Prostate gland (tissue), 2 donors: ENCODE measurements around the gene UBE2U. TPM values are rescaled to one million over a fixed set of nuclear protein-coding genes. Genes with fewer than 3 reads are reported as not detected.

Experiments used
- DNase-seq: peaks from one replicate; pipeline ENCODE4 v3.0.0-alpha.2; 2019; ENCODE audit warnings: low spot score
- H3K27ac ChIP-seq, 2 donors: fragments of 200-600 bp; sonication (generic); 2 replicates each; pipeline ENCODE4 v1.5.1; 2017 to 2019
- H3K27me3 ChIP-seq: fragments of 200-600 bp; sonication (generic); replicated peaks from 2 replicates; pipeline ENCODE4 v1.5.1; 2019; ENCODE audit not compliant: insufficient read depth
- H3K36me3 ChIP-seq, 2 donors: fragments of 200-600 bp; sonication (generic); 1 replicate in 1 of 2; 2 replicates in 1 of 2; pipeline versions ENCODE4 v1.5.1 to v1.8.1; 2017 to 2019
- H3K4me1 ChIP-seq: fragments of 200-600 bp; sonication (generic); replicated peaks from 2 replicates; pipeline ENCODE4 v1.5.1; 2019
- H3K4me3 ChIP-seq, 2 donors: fragments of 200-600 bp; sonication (generic); 2 replicates each; pipeline ENCODE4 v1.5.1; 2017 to 2019
- H3K9me3 ChIP-seq: fragments of 200-600 bp; sonication (generic); 2 replicates; pipeline ENCODE4 v1.5.1; 2017
- CTCF ChIP-seq, 4 experiments: fragments of 200-600 bp in 2 of 4; fragments of 450-650 bp in 2 of 4; sonication (generic) in 2 of 4; IDR thresholded peaks; 1 replicate in 3 of 4; 2 replicates in 1 of 4; pipeline ENCODE4 v1.5.1; 2016 to 2019; ENCODE audit warnings: antibody characterized with exemption in 4 of 4, mild to moderate bottlenecking in 2 of 4, moderate library complexity in 2 of 4
- POLR2A ChIP-seq: fragments of 450-650 bp; IDR thresholded peaks from one replicate; pipeline ENCODE4 v1.6.1; 2016; ENCODE audit warnings: antibody characterized with exemption, mild to moderate bottlenecking
- POLR2AphosphoS5 ChIP-seq: sonication (generic); formaldehyde crosslinking; IDR thresholded peaks from one replicate; pipeline ENCODE4 v1.6.1; 2017; ENCODE audit warnings: antibody characterized with exemption
- WGBS: methylation state at CpG from one replicate; pipeline ENCODE4 v1.1.5; 2018; 5-methylcytosine and 5-hydroxymethylcytosine counted together
- intact Hi-C: fragments of 100-400 bp; cut with DNase I; formaldehyde crosslinking; loops from one replicate; pipeline ENCODE4 v1.14.2; 2022
- total RNA-seq, 2 donors: library from RNA; depleted of rRNA; stranded (reverse); fragments of >200 nt; gene quantifications; one replicate each; pipeline ENCODE4 v1.1.0, GENCODE V29; 2016

The UBE2U gene
- total RNA-seq, 2 donors from 2014 or later: 1.8 TPM; not detected in 1

- Histone ChIP-seq H3K4me1 (no peaks in the 10 kb centered on the region), H3K36me3 (no peaks in the 10 kb centered on the region), H3K27ac (no peak overlapping the region), H3K9me3 (no peaks in the 10 kb centered on the region), H3K27me3 (no peaks in the 10 kb centered on the region), H3K4me3 (no peak overlapping the region)
- 69% methylated on average over 8 of the region's 8 CpGs for WGBS
- no peak for DNase-seq
- intact Hi-C loops: no loop called here
- no peak for TF ChIP-seq POLR2A
- TF ChIP-seq POLR2AphosphoS5: no peak
- no peak for TF ChIP-seq CTCF (IDR thresholded peaks at IDR 0.05)
Measured at GRCh38 chr1:64196074-64196870, 7.2 kb upstream of the UBE2U start.

DNA sequence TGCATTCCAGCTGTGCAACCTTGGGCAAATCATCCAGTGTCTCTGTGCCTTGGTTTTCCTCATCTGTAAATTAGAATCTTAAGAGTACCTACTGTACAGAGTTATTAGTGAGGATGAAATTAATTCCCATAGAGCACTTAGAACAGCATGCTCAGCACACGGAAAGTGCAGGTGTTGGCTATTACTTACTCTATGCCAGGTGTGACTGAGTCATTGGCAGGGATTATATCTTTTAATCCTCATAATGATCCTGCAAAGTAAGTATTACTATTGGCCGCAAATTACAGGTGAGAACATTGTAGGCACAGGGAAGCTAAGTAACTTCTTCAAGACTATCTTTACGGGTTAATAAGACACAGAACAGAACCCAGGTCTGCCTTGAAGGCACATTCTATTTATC lies 6.3 kb upstream of the UBE2U start:
- Histone ChIP-seq H3K27ac (no peak overlapping the region), H3K4me1 (no peaks in the 10 kb centered on the region), H3K36me3 (no peaks in the 10 kb centered on the region), H3K27me3 (no peaks in the 10 kb centered on the region), H3K4me3 (no peak overlapping the region), H3K9me3 (no peaks in the 10 kb centered on the region)
- 93% methylated on average over 3 of the region's 3 CpGs for whole genome bisulfite sequencing
- TF ChIP-seq POLR2A (no peak), POLR2AphosphoS5 (no peak), CTCF (IDR thresholded peaks at IDR 0.05) (no peak)
- intact Hi-C loops: no loop called here
- DNase-seq: no peak

GRCh38 chr1:64199154-64199553 lies 4.3 kb upstream of the UBE2U start:
- no peak for TF ChIP-seq CTCF (IDR thresholded peaks at IDR 0.05)
- TF ChIP-seq POLR2A: no peak
- no peak for TF ChIP-seq POLR2AphosphoS5
- H3K27ac ChIP-seq: no peak overlapping the region
- 42% methylated on average over 2 of the region's 2 CpGs for WGBS
- DNase-seq: no peak
- no peaks in the 10 kb centered on the region for H3K9me3 ChIP-seq
- intact Hi-C loops: no loop called here
- no peaks in the 10 kb centered on the region for H3K36me3 ChIP-seq
- H3K4me1 ChIP-seq: no peaks in the 10 kb centered on the region
- H3K27me3 ChIP-seq: no peaks in the 10 kb centered on the region
- no peak overlapping the region for H3K4me3 ChIP-seq

- Histone ChIP-seq H3K27ac (no peak overlapping the region), H3K4me1 (no peaks in the 10 kb centered on the region), H3K36me3 (no peaks in the 10 kb centered on the region), H3K27me3 (no peaks in the 10 kb centered on the region), H3K4me3 (no peak overlapping the region), H3K9me3 (no peaks in the 10 kb centered on the region)
- no peak for DNase-seq
- 0% methylated on average over 1 of the region's 1 CpG for WGBS
- intact Hi-C loops: no loop called here
- no peak for TF ChIP-seq CTCF (IDR thresholded peaks at IDR 0.05)
- TF ChIP-seq POLR2A: no peak
- TF ChIP-seq POLR2AphosphoS5: no peak
Measured at GRCh38 chr1:64200064-64200463, 3.4 kb upstream of the UBE2U start.

DNA sequence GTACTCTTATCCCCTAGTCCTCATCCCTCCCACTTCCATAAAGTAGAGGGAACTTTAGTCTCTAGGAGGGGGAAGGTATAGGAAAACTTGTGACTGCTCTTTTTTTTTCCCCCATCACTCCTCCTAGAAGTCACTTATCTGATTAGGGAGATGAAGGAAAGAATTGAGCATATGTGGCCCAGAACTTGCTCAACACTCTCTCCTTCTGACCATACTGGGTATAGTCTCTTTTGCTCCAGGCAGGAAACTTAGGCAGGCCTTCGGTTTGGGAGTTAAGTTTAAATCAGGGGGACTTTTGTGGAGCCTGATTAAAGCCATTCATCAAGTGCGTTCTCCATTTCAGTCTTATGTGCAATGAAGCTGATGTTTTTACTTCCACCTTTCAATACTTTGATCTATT lies 5.8 kb downstream of the UBE2U start:
- TF ChIP-seq POLR2AphosphoS5: no peak
- no peak for TF ChIP-seq POLR2A
- TF ChIP-seq CTCF (IDR thresholded peaks at IDR 0.05): no peak
- intact Hi-C loops: no loop called here

More for the DNA sequence above, 5.8 kb downstream of the UBE2U start:
- no peaks in the 10 kb centered on the region for H3K36me3 ChIP-seq
- no peak overlapping the region for H3K4me3 ChIP-seq
- 74% methylated on average over 2 of the region's 2 CpGs for WGBS
- no peaks in the 10 kb centered on the region for H3K4me1 ChIP-seq
- no peak for DNase-seq
- H3K27me3 ChIP-seq: no peaks in the 10 kb centered on the region
- H3K9me3 ChIP-seq: no peaks in the 10 kb centered on the region
- no peak overlapping the region for H3K27ac ChIP-seq
